Mucosa of stomach (tissue), 1 donor: ENCODE measurements around the gene MNT.

Experiments used
- H3K27me3 ChIP-seq: one replicate; pipeline ENCODE4 v1.7.0; 2013; ENCODE audit warnings: mild to moderate bottlenecking, low read length; ENCODE audit not compliant: control insufficient read depth, insufficient read depth
- H3K36me3 ChIP-seq: one replicate; pipeline ENCODE4 v1.7.0; 2013; ENCODE audit warnings: low read length; ENCODE audit not compliant: control insufficient read depth, insufficient read depth
- H3K4me1 ChIP-seq: one replicate; pipeline ENCODE4 v1.7.0; 2013; ENCODE audit warnings: mild to moderate bottlenecking, low read length; ENCODE audit not compliant: control insufficient read depth, insufficient read depth
- H3K4me3 ChIP-seq: one replicate; pipeline ENCODE4 v1.7.0; 2013; ENCODE audit warnings: low read length
- H3K9ac ChIP-seq: one replicate; pipeline ENCODE4 v1.7.0; 2013; ENCODE audit warnings: mild to moderate bottlenecking, low read length, moderate library complexity
- H3K9me3 ChIP-seq: one replicate; pipeline ENCODE4 v1.7.0; 2013; ENCODE audit warnings: mild to moderate bottlenecking, low read length, moderate library complexity; ENCODE audit not compliant: control insufficient read depth
- donor health status: Pancreatic carcinoma.

The MNT gene

DNA sequence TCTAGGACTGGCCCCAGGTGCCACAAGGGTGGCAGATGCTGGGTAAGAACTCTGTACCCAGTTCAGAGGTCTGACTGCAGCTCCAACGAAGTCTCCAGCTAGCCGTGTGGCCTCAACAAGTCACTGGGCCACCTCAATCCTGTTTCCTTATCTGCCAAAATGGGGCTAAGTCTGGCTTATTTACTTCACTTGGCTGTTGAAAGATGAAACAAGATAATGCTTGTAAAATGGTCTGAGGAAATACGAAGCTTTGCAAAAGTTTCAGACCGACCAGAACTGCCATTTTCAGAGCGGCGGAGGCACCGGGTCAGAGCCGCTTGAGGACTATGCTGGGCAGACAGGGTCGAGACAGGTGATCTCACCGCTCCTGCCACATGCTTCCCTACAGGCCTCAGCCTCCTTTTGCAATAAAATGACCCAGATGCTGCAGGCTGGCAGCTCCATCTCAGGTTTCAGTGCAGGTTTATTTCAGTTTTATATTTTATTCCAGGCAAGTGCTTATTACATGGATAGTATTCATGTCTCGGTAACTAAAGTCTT is 17.2 kb downstream of the MNT start:
- Histone ChIP-seq H3K4me1 (peaks cover 11% of the 10 kb centered on the region), H3K9ac (no peak overlapping the region), H3K4me3 (no peak overlapping the region), H3K9me3 (no peaks in the 10 kb centered on the region), H3K36me3 (no peaks in the 10 kb centered on the region), H3K27me3 (no peaks in the 10 kb centered on the region)

DNA sequence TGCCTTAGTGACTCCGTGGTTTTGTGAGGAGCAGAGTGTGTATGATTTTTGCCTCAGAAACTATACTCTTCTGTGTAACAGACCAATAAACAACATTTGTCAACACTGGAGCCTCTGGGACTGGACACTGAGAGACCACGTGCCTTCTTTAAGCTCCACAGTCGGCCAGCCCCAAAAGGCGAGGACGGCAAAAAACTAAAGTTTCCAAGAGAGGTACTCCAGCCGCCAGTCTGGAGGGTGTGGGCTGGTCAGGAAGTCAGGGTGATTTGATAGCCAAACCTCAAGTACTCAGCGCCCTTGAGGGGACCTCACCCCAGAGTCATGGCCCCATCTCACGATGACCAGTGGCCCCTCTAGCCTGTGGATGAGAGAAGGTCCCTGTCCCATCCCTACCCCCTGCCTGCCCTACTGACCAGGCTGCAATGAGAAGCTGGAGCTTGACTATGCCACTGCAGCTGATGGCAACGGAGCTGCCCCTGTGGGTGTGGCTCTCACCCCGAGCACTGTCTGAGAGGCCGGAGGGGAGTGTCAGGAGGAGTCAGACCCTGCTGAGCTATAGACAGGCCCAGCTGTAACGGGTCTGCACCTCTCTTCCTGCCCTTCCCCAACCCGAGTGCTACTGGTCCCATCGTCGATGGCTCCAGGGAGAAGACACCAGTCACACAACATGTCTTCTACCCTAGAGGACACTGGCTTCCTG is 19.8 kb downstream of the MNT start:
- Histone ChIP-seq H3K4me1 (peaks cover 8% of the 10 kb centered on the region), H3K36me3 (no peaks in the 10 kb centered on the region), H3K27me3 (no peaks in the 10 kb centered on the region), H3K4me3 (no peak overlapping the region), H3K9ac (no peak overlapping the region), H3K9me3 (no peaks in the 10 kb centered on the region)

DNA sequence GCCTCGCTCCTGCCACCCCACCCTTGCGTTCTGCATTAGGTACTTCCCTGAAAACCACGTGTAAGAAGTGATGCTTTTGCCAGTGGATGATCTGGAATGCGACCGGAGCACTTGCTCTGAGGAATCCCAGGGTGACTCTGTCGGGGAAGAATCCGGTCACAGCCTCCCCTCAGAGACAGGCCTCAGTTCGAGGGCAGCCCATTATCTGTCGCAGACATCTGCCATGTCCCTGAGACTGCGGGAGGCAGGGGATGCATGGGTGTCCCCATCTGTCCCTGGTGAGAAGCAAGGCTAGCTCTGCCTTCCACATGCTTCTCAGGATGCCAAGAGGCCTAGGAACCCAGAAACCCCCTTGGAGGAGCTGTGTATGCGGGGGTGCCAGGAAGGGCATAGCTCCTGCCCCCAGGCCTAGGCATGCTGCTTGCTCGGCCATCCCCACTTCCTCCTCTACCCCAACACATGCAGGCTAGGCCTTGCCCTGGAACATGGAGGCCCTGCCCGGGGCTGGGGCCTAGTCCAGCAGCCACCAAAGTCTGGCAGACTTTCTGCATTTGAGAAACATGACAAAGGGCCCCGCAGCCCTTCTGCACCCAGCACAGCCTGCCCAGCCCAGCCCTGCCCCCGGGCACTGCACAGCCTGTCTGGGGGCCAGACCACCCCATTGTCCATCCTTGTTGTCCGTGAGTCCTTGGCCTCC is 20.5 kb downstream of the MNT start:
- Histone ChIP-seq H3K4me1 (peaks cover 2% of the 10 kb centered on the region), H3K4me3 (no peak overlapping the region), H3K9ac (no peak overlapping the region), H3K27me3 (no peaks in the 10 kb centered on the region), H3K36me3 (no peaks in the 10 kb centered on the region), H3K9me3 (no peaks in the 10 kb centered on the region)

DNA sequence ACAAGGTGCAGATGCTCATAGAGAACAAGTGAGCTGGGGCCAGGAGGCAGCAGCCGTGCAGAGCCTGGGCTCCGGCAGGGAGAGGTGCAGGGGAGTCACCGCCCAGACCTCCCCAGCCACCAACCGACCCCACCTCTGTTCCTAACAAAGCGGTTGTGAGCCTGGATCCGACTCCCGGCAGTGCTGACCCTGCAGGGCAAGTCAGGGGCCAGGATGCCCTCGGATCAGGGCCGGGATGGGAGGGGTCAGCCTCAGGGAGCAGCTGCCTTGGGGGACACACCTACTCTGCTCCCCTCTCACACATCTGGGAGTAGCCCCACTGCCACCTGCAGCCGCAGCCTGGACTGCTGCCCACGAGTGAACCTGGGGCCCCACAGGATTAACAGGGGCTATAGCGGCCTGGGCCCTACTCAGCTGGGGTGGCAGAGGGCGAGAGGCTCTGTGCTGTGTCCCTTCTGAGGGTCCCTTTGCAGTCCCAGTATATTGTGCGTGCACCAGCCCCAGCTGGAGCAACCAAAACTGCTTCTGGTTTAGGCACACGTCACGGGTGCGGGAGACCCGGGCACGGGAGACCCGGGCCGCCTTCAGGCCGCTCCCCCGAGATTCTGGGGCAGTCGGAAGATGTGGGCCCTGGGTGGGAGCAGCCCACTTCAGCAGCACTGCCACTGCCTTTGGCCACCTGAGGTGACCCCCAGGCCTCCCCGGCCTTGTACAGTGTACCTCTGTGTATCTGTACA is 21.2 kb downstream of the MNT start:
- no peaks in the 10 kb centered on the region for H3K27me3 ChIP-seq
- H3K9ac ChIP-seq, result no peak overlapping the region
- no peak overlapping the region for H3K4me3 ChIP-seq

DNA sequence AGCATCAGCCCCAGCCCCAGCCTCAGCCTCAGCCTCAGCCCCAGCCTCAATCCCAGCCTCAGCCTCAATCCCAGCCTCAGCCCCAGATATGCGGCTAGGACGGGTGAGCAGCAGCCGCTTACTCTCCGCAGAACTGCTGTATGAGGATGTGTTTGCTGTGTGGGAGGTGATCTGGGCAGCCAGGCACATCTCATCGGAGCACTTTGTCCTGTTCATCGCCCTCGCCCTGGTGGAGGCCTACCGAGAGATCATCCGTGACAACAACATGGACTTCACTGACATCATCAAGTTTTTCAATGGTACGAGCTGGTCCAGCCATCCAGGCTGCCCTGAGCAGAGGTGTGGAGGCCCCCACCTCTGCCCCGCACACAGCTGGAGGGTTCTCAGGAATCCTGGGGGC is 22.0 kb downstream of the MNT start:
- H3K9me3 ChIP-seq, result no peaks in the 10 kb centered on the region
- H3K9ac ChIP-seq, result no peak overlapping the region
- H3K4me3 ChIP-seq, result no peak overlapping the region
- H3K36me3 ChIP-seq, result no peaks in the 10 kb centered on the region
- H3K27me3 ChIP-seq, result no peaks in the 10 kb centered on the region
- no peaks in the 10 kb centered on the region for H3K4me1 ChIP-seq

More for the DNA sequence above, 21.2 kb downstream of the MNT start:
- H3K9me3 ChIP-seq, result no peaks in the 10 kb centered on the region
- H3K4me1 ChIP-seq, result no peaks in the 10 kb centered on the region
- no peaks in the 10 kb centered on the region for H3K36me3 ChIP-seq

DNA sequence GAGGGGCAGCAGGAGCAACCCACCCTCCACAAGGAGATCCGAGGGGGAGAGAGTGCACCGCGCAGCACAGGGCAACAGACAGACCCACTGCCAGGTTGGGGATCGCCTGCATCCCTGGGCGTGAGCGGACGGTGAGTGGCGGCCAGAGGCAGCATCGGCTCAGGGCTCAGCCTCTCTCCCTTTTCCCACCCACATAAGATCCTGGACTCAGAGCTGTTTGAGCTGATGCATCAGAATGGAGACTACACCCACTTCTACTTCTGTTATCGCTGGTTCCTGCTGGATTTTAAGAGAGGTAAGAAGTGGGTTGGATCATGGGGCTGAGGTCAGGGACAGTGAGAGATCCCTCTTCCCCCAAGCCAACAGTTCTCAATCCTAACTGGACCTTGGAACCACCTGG is 23.2 kb downstream of the MNT start:
- Histone ChIP-seq H3K9ac (no peak overlapping the region), H3K36me3 (no peaks in the 10 kb centered on the region), H3K4me1 (no peaks in the 10 kb centered on the region), H3K4me3 (no peak overlapping the region), H3K27me3 (no peaks in the 10 kb centered on the region), H3K9me3 (no peaks in the 10 kb centered on the region)

DNA sequence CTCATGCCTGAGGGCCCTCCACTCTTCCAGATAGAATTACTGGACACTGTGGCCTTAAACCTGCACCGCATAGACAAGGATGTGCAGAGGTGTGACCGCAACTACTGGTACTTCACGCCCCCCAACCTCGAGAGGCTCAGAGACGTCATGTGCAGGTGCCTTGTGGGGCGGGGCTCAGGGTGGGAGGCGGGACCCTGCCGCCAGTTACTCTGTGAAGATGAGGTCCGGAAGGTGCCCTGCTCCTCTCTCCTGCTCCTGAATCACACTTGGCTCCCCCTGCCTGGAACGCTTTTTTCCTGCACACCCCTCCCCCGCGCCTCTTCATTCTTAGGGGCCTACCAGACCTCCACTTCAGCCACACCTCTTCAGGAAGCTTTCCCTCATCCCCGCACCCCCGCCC is 24.8 kb downstream of the MNT start:
- Histone ChIP-seq H3K4me3 (no peak overlapping the region), H3K4me1 (no peaks in the 10 kb centered on the region), H3K9me3 (no peaks in the 10 kb centered on the region), H3K9ac (no peak overlapping the region), H3K36me3 (no peaks in the 10 kb centered on the region), H3K27me3 (no peaks in the 10 kb centered on the region)

DNA sequence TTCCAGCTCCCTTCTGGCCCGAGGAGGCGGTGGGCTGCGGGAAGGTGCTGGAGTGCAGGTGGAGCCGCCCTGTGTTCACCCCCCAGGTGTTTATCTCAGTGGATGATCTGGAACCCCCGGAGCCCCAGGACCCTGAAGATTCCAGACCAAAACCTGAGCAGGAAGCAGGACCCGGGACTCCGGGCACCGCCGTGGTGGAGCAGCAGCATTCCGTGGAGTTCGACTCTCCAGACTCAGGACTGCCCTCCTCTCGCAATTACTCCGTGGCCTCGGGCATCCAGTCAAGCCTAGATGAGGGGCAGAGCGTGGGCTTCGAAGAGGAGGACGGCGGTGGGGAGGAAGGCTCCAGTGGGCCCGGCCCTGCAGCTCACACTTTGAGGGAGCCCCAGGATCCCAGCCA is 25.5 kb downstream of the MNT start:
- Histone ChIP-seq H3K9me3 (no peaks in the 10 kb centered on the region), H3K36me3 (no peaks in the 10 kb centered on the region), H3K27me3 (no peaks in the 10 kb centered on the region), H3K4me1 (no peaks in the 10 kb centered on the region), H3K4me3 (no peak overlapping the region), H3K9ac (no peak overlapping the region)

DNA sequence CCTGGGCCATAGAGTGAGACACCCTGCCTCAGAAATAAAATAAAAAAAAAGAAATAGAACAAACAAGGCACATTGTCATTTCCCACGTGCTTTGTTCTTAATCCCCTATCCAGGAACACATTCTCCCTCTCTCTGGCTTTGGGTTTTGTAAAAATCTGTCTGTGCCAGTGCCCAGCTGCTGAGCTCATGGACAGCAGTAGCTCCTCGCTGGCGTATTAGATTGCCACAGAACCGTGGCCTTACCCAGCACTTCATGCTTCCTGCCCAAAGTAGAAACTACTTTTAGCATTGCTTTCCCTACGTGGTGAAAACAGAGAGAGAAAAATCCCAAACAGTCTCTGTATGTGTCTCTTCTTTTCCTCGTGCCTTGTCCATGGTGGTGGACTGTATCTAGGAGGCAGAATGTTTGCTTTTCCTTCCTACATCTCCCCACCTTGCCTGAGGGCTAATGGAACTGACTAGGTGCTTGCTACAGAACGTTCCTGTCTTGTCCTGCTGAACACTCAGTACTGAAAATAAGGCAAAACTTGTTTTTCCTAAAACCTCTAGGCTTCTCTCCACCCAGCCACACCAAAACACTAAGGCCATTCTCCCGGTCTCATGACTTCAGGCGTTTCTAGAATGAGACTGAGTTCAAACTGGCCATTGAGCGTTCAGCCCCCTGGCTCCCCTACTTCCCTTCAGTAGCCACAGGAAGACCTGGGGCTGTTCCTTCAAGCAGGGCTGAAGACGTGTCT is 26.1 kb downstream of the MNT start:
- Histone ChIP-seq H3K9me3 (no peaks in the 10 kb centered on the region), H3K36me3 (no peaks in the 10 kb centered on the region), H3K4me3 (no peak overlapping the region), H3K27me3 (no peaks in the 10 kb centered on the region), H3K4me1 (no peaks in the 10 kb centered on the region), H3K9ac (no peak overlapping the region)

DNA sequence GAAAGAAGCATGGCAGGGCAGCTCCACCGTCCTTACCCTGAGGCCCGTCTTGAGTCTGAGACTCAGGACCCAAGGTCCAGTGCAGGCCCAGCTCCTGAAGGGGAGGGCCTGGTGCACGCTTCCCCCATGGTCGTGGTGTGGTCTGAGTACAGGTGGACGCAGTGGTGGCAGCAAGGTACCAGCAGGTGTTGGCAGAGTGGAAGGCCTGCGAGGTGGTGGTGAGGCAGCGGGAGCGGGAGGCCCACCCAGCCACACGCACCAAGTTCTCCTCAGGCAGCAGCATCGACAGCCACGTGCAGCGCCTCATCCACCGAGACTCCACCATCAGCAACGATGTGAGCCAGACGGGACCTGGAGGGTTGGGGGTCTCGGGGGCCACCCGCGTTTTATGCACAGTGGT is 27.7 kb downstream of the MNT start:
- H3K4me1 ChIP-seq, result no peaks in the 10 kb centered on the region
- H3K9me3 ChIP-seq, result no peaks in the 10 kb centered on the region
- H3K27me3 ChIP-seq, result no peaks in the 10 kb centered on the region
- no peaks in the 10 kb centered on the region for H3K36me3 ChIP-seq
- H3K4me3 ChIP-seq, result no peak overlapping the region
- no peak overlapping the region for H3K9ac ChIP-seq

DNA sequence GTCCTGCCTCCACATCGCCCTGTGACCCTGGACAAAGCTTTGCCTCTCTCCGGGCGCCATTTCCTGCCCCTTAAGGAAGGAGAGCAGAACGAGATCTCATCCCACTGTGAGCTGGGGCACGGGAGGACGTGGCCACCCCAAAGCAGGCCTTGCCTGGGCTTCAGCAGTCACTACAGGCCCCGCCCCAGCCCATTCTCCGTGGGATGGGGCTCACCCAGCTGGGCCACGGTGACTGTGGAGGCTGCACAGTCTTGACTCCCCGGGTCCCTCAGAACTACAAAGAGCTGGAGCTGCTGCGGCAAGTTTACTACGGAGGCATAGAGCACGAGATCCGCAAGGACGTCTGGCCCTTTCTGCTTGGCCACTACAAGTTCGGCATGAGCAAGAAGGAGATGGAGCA is 28.2 kb downstream of the MNT start:
- Histone ChIP-seq H3K4me3 (no peak overlapping the region), H3K9me3 (no peaks in the 10 kb centered on the region), H3K4me1 (no peaks in the 10 kb centered on the region), H3K27me3 (no peaks in the 10 kb centered on the region), H3K36me3 (no peaks in the 10 kb centered on the region), H3K9ac (no peak overlapping the region)
